Fibroblast of villous mesenchyme (primary cell): ENCODE results near the gene SLC14A1. TPM values are rescaled to one million over a fixed set of nuclear protein-coding genes. Genes with fewer than 3 reads are reported as not detected.

Experiments used
- DNase-seq: peaks from one replicate; pipeline ENCODE4 v3.0.0-alpha.2; 2010; ENCODE audit warnings: low read depth
- H3K4me3 ChIP-seq: 2 replicates; pipeline ENCODE4 v1.5.1; 2011; ENCODE audit warnings: low read depth, mild to moderate bottlenecking, low read length
- total RNA-seq: library from RNA; depleted of rRNA; stranded (reverse); fragments of >200 nt; gene quantifications from 2 replicates; pipeline ENCODE4 v1.2.3, GENCODE V29; 2012
- TF ChIP-seq, protein P1 (sequence below): IDR thresholded peaks from 2 replicates; pipeline ENCODE4 v1.5.1; 2012; ENCODE audit warnings: low read depth, mild to moderate bottlenecking, low read length; ENCODE audit not compliant: insufficient read depth

The SLC14A1 gene
- total RNA-seq, 1 donor, result 0.86 TPM

DNA sequence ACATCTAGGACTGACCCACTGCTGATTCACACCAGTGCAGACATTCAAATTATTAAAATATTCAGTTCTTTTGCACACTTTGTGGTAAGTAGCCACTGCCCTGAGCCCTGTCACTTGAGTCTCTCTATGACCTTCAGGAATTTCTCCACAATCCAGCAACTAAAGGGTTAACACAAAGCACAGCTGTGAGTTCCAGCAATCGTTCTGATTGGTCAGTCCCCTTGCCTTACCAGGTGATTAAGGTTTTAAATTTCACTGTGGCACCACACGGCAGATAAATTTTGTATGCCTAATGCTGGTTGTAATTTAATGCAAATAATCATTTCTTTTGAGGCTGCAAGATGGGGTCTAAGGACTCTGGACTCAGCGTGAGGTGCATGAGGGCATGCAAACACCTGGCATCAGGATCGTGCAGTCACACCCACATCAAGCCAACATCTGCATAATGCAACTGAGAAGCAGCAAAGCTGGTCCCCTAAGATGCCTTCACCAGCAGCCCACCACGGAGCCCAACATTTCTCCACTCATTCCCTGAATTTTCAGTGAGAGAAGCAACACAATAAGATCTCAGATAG lies 36.6 kb downstream of the SLC14A1 start:
- no peak for DNase-seq

DNA sequence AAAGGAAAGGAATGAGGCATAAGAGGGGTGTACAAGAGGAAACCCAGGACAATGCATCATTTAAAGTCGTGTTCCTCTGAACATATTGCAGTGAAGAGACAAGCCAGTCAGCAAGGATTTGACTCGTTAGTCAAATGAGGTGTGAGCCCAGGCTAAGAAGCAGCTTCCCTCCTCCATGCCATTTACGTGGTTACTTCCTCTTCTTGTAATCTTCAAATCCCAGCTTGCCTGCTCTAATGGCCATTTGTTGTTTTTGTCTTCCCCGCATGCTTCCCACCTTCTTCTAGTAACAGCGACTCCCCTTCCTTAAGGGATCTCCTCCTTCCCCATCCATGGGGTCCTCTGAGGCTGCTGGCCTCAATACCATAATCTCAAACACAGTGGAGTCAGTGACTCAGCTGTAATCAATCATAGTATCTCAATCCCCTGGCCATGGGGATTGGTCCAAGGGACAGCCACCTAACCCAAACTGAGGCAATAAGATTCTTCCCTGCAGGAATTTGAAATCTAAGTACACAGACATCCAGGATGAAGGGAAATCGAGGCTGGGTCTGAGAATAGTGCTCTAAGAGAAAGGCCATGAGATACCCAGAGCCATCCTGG lies 37.6 kb downstream of the SLC14A1 start:
- TF ChIP-seq, protein P1, sequence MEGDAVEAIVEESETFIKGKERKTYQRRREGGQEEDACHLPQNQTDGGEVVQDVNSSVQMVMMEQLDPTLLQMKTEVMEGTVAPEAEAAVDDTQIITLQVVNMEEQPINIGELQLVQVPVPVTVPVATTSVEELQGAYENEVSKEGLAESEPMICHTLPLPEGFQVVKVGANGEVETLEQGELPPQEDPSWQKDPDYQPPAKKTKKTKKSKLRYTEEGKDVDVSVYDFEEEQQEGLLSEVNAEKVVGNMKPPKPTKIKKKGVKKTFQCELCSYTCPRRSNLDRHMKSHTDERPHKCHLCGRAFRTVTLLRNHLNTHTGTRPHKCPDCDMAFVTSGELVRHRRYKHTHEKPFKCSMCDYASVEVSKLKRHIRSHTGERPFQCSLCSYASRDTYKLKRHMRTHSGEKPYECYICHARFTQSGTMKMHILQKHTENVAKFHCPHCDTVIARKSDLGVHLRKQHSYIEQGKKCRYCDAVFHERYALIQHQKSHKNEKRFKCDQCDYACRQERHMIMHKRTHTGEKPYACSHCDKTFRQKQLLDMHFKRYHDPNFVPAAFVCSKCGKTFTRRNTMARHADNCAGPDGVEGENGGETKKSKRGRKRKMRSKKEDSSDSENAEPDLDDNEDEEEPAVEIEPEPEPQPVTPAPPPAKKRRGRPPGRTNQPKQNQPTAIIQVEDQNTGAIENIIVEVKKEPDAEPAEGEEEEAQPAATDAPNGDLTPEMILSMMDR, result no peak
- DNase-seq, result no peak
- H3K4me3 ChIP-seq, result no peak overlapping the region

More for the DNA sequence above, 36.6 kb downstream of the SLC14A1 start:
- TF ChIP-seq, protein P1, result no peak
- H3K4me3 ChIP-seq, result no peak overlapping the region

DNA sequence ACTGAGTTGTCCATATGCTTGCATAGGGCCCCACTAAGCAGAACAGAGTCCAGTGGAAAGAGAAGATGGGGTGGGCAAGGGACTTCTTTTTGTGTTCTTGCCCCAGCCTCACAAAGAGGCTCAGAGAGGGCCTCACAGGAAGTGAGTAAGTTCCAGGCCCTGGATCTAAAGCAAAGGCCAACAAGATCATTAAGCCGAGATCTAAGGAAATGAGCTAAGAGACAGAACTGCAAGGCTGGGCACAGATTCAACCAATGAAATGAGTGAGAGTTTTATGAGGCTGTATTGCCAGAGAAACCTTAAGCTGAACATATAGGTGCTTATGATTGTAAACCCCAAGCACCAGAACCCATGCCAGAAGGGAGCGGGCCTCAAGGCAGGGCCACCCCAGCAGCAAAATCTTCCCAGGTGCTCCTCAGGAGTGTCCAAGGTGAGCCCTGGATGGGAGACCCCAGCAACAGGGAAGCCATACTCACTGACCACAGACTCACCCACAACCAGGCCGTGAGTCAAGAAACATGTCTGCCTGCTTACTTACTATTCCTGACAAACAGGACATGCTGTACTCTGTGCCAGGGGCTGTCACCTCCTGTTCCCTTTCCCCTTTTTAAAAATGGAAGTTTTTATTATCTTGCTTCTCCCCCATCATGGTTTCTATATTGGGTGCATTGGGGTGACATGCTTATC lies 40.2 kb downstream of the SLC14A1 start:
- DNase-seq, result peak; percentile 27
- no peak overlapping the region for H3K4me3 ChIP-seq
- TF ChIP-seq, protein P1, result no peak

DNA sequence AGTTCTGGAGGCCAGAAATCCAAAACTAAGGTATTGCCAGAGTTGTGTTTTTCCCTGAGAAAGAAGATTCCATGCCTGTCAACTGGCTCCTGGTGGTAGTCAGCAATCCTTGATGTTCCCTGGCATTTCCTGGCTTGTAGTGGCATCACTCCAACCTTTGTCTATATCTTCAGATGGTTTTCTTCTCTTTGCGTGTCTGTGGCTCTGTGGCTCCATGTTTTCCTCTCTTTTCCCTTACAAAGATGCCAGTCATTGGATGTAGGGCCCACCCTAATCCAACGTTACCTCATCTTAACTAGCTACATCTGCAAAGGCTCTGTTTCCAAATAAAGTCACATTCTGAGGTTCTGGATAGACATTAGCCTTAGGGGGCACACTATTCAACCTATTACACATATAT lies 41.8 kb downstream of the SLC14A1 start:
- DNase-seq, result no peak

DNA sequence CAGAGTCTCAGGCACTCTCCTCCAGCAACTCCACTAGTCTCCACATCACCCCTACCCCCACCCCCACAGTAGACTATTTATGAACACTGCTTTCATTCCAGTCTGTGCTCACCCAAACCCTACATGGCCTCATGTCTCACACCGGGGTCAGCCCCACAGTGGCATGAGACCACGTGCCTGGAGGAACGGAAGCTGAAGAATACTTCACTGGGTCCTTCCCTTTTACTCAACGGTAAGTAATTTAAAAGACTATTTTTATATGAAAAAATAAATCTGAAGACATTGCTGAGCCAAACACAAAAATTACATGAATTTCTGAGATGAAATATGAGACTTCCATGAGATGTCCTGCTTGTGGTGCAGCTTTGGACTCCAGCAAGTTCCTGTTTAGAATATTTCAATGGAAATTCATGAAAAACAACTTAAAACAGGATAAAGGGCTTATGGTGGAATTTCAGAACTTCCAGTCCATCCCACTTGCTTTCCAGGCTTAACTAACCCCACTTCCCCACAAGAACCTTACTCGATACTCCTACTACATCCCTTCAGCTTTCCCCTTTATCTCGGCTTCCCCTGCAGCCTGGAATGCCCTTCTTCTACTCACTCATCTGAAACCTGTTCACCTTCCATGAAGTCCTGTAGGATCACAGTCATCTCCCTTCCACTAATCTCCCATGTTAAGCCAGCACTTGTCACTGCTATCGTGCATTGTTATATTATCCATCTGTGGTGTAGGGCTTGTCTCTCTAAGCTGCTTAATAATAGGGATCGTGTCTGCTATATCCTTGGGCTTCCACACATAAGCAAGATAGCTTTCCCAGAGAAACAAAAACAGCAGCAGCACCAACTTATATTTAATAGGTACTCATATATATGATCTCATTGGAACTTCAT lies 47.9 kb downstream of the SLC14A1 start:
- peak; percentile 62 for DNase-seq
- TF ChIP-seq, protein P1, result no peak
- no peak overlapping the region for H3K4me3 ChIP-seq

More for the DNA sequence above, 41.8 kb downstream of the SLC14A1 start:
- TF ChIP-seq, protein P1, result no peak
- no peak overlapping the region for H3K4me3 ChIP-seq

DNA sequence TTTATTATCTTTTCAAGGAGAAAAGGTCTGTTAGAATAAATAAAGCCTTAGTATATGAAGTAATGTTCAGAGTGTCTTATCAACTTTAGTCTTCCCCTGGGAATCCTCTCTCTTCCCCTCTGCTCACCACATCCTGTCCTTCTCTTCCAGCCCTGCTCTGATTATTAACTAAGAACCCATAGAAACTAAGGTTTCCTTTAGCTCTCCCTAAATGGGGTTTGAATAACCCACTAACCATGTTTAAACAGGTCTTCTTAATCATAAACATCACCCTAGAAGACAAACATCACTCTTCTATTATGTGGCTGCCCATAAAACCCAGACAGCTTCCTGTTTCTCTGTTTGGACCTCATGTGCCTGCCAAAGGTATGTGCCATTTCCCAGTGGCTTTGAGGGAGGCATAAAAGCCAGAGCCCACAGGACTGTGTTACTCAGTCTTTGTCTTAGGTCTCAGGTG lies 50.1 kb downstream of the SLC14A1 start:
- peak; percentile 83 for DNase-seq
- no peak overlapping the region for H3K4me3 ChIP-seq
- TF ChIP-seq, protein P1, result no peak
